OCI-LY1 (cell line): ENCODE data around the gene HLA-DOA.

ENCODE experiments used
- CTCF ChIP-seq: fragments of 200-600 bp; sonication (generic), shearing (Covaris generic); IDR thresholded peaks from 2 replicates; pipeline ENCODE4 v1.5.1; 2017; ENCODE audit warnings: mild to moderate bottlenecking, antibody characterized with exemption, low read length, moderate library complexity, mixed read lengths
- EZH2 ChIP-seq: fragments of 200-600 bp; sonication (generic), shearing (Covaris generic); IDR thresholded peaks from 2 replicates; pipeline ENCODE4 v1.8.0; 2017; ENCODE audit warnings: borderline replicate concordance, mixed run types, mild to moderate bottlenecking, antibody characterized with exemption, low read length, moderate library complexity, mixed read lengths

- TF ChIP-seq CTCF (no peak), EZH2 (no peak)
Observed at GRCh38 chr6:33036535-33036934, 27.1 kb upstream of the HLA-DOA start.
